HepG2 (cell line): ENCODE results near the gene GHRH. TPM values are rescaled to one million over a fixed set of nuclear protein-coding genes. Genes with fewer than 3 reads are reported as not detected.

ENCODE experiments used
- ATAD3A ChIP-seq: sonication (generic); formaldehyde crosslinking; IDR thresholded peaks from 2 replicates; pipeline ENCODE4 v1.4.0; 2020; ENCODE audit warnings: missing genetic modification reagents
- EP300 ChIP-seq, 3 experiments: sonication (generic) in 1 of 3; formaldehyde crosslinking in 1 of 3; IDR thresholded peaks; 2 replicates each; pipeline versions ENCODE4 v1.5.1 to v1.6.1; 2011 to 2020; ENCODE audit warnings: low read depth in 2 of 3, low read length in 2 of 3, borderline replicate concordance in 1 of 3, improper control_type of control experiment in 1 of 3, mild to moderate bottlenecking in 1 of 3, missing genetic modification reagents in 1 of 3, moderate library complexity in 1 of 3
- KLF13 ChIP-seq: sonication (generic); formaldehyde crosslinking; IDR thresholded peaks from 2 replicates; pipeline ENCODE4 v1.4.0; 2020; ENCODE audit warnings: mild to moderate bottlenecking, missing genetic modification reagents
- PRMT3 ChIP-seq: sonication (generic); formaldehyde crosslinking; IDR thresholded peaks from 2 replicates; pipeline ENCODE4 v1.8.1; 2022; ENCODE audit warnings: low read depth, mild to moderate bottlenecking, moderate library complexity, missing genetic modification reagents, borderline replicate concordance
- SALL1 ChIP-seq: sonication (generic); formaldehyde crosslinking; IDR thresholded peaks from 2 replicates; pipeline ENCODE4 v1.8.0; 2022; ENCODE audit warnings: mild to moderate bottlenecking, missing genetic modification reagents
- TBX2 ChIP-seq: sonication (generic); formaldehyde crosslinking; IDR thresholded peaks from 2 replicates; pipeline ENCODE4 v1.5.0; 2020; ENCODE audit warnings: missing genetic modification reagents, mild to moderate bottlenecking, borderline replicate concordance
- TSC22D2 ChIP-seq: sonication (generic); formaldehyde crosslinking; IDR thresholded peaks from 2 replicates; pipeline ENCODE4 v1.5.1; 2020; ENCODE audit warnings: missing genetic modification reagents, mild to moderate bottlenecking, borderline replicate concordance
- ZMAT3 ChIP-seq: sonication (generic); formaldehyde crosslinking; conservative IDR thresholded peaks from 2 replicates; pipeline ENCODE4 v1.7.0; 2021; ENCODE audit warnings: missing genetic modification reagents
- ZMYM2 ChIP-seq: sonication (generic); formaldehyde crosslinking; IDR thresholded peaks from 2 replicates; pipeline ENCODE4 v1.8.0; 2022; ENCODE audit warnings: mild to moderate bottlenecking, missing genetic modification reagents
- ZNF775 ChIP-seq: sonication (generic); formaldehyde crosslinking; IDR thresholded peaks from 2 replicates; pipeline ENCODE4 v1.4.0; 2020; ENCODE audit warnings: missing genetic modification reagents, mild to moderate bottlenecking, moderate library complexity, borderline replicate concordance
- polyA plus RNA-seq, 8 experiments: library from polyadenylated mRNA; depleted of rRNA in 3 of 8; stranded (reverse) in 7 of 8; unstranded in 1 of 8; fragments of >200 nt; fragmentation: Illumina TruSeq in 4 of 8; extraction: Trizol in 4 of 8; gene quantifications; 2 replicates each; pipeline versions ENCODE4 v1.2.1 to v1.2.3, GENCODE V29; 2011 to 2016; ENCODE audit warnings: low read depth in 4 of 8, missing spikeins in 1 of 8, mixed read lengths in 1 of 8; ENCODE audit not compliant: insufficient read depth in 1 of 8
- total RNA-seq, 5 experiments: library from RNA; depleted of rRNA; stranded (reverse); fragments of >200 nt; fragmentation: Illumina TruSeq; extraction: Trizol; gene quantifications; 2 replicates each; pipeline ENCODE4 v1.2.3, GENCODE V29; 2016; ENCODE audit warnings: low read depth in 1 of 5
- TF ChIP-seq, protein P1 (sequence below): sonication (generic); formaldehyde crosslinking; IDR thresholded peaks from 2 replicates; pipeline ENCODE4 v1.4.0; 2020; ENCODE audit warnings: missing genetic modification reagents
- TF ChIP-seq, protein P2 (sequence below), 2 experiments: fragments of 450-650 bp in 1 of 2; sonication (generic) in 1 of 2; formaldehyde crosslinking; IDR thresholded peaks; 2 replicates each; pipeline versions ENCODE4 v1.5.0 to v1.8.0; 2020 to 2022; ENCODE audit warnings: mild to moderate bottlenecking in 1 of 2, missing genetic modification reagents in 1 of 2
- TF ChIP-seq, protein P3 (sequence below): sonication (generic); formaldehyde crosslinking; IDR thresholded peaks from 2 replicates; pipeline ENCODE4 v1.5.1; 2020; ENCODE audit warnings: mild to moderate bottlenecking, missing genetic modification reagents, moderate library complexity
- TF ChIP-seq, protein P4 (sequence below): sonication (generic); formaldehyde crosslinking; IDR thresholded peaks from 2 replicates; pipeline ENCODE4 v1.4.0; 2020; ENCODE audit warnings: mild to moderate bottlenecking, missing genetic modification reagents
- TF ChIP-seq, protein P5 (sequence below): sonication (generic); formaldehyde crosslinking; IDR thresholded peaks from 2 replicates; pipeline ENCODE4 v1.5.0; 2020; ENCODE audit warnings: mild to moderate bottlenecking, missing genetic modification reagents, moderate library complexity

Gene GHRH
- total and polyA plus RNA-seq, 2 of the 13 experiments (the other 11 are each of a cell fraction or from before 2014, with no cell fraction given) = not detected

DNA sequence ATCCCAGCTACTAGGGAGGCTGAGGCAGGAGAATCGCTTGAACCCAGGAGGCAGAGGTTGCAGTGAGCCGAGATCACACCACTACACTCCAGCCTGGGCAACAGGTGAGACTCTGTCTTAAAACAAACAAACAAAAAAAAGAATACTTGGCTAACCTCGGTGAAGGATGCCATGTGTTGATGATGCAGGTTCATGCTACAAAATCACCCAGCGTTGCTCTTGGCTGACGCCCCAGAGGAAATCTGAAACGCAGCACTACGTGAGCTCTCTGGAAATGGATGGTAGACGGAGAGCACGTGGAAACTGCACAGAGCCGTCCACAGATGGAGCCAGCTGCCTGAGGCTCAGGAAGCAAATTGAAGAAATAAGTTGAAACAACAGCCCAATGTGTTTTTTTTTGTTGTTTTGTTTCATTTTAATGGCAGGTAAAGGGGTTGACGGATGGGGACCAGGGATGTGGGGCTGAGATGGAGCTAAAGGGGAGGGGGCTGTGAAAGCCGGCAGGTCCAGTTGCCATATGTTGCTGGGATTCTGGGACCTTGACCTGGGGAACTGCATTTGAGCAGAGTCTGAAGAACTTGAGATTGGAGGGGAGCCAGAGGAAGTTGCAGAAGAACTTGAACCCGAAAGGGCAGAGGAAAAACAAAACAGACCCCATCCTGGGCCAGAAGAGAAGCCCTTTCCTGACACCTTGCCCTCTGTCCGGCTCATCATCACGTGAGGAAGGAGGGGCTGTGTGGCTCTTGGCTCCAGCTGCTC lies 15.1 kb upstream of the GHRH start (continued):
- TF ChIP-seq, protein P1, sequence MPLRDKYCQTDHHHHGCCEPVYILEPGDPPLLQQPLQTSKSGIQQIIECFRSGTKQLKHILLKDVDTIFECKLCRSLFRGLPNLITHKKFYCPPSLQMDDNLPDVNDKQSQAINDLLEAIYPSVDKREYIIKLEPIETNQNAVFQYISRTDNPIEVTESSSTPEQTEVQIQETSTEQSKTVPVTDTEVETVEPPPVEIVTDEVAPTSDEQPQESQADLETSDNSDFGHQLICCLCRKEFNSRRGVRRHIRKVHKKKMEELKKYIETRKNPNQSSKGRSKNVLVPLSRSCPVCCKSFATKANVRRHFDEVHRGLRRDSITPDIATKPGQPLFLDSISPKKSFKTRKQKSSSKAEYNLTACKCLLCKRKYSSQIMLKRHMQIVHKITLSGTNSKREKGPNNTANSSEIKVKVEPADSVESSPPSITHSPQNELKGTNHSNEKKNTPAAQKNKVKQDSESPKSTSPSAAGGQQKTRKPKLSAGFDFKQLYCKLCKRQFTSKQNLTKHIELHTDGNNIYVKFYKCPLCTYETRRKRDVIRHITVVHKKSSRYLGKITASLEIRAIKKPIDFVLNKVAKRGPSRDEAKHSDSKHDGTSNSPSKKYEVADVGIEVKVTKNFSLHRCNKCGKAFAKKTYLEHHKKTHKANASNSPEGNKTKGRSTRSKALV = no peak
- TF ChIP-seq KLF13 = 0 out of 2 replicates have a peak, but pooled peaks have one; percentile 30
- TF ChIP-seq, protein P2, sequence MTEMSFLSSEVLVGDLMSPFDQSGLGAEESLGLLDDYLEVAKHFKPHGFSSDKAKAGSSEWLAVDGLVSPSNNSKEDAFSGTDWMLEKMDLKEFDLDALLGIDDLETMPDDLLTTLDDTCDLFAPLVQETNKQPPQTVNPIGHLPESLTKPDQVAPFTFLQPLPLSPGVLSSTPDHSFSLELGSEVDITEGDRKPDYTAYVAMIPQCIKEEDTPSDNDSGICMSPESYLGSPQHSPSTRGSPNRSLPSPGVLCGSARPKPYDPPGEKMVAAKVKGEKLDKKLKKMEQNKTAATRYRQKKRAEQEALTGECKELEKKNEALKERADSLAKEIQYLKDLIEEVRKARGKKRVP (CRISPR knock-in tag; IDR thresholded peaks at IDR 0.05) = no peak
- no peak for TF ChIP-seq ATAD3A (CRISPR knock-in tag)
- TF ChIP-seq TBX2 (CRISPR knock-in tag) = peak; percentile 15; the same call in 1 of the 2 replicates
- TF ChIP-seq, protein P3, sequence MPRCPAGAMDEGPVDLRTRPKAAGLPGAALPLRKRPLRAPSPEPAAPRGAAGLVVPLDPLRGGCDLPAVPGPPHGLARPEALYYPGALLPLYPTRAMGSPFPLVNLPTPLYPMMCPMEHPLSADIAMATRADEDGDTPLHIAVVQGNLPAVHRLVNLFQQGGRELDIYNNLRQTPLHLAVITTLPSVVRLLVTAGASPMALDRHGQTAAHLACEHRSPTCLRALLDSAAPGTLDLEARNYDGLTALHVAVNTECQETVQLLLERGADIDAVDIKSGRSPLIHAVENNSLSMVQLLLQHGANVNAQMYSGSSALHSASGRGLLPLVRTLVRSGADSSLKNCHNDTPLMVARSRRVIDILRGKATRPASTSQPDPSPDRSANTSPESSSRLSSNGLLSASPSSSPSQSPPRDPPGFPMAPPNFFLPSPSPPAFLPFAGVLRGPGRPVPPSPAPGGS = 0 out of 2 replicates have a peak, but pooled peaks have one; percentile 4
- TF ChIP-seq EP300 (IDR thresholded peaks at IDR 0.05; ENCODE audit: low read depth in 2 of 2, low read length in 2 of 2) = 0 out of 4 replicates have a peak, but pooled peaks of 1 of the 2 experiments have one; percentile 1
- no peak for TF ChIP-seq EP300 (CRISPR knock-in tag; IDR thresholded peaks at IDR 0.05; ENCODE audit: borderline replicate concordance)
- TF ChIP-seq, protein P4, sequence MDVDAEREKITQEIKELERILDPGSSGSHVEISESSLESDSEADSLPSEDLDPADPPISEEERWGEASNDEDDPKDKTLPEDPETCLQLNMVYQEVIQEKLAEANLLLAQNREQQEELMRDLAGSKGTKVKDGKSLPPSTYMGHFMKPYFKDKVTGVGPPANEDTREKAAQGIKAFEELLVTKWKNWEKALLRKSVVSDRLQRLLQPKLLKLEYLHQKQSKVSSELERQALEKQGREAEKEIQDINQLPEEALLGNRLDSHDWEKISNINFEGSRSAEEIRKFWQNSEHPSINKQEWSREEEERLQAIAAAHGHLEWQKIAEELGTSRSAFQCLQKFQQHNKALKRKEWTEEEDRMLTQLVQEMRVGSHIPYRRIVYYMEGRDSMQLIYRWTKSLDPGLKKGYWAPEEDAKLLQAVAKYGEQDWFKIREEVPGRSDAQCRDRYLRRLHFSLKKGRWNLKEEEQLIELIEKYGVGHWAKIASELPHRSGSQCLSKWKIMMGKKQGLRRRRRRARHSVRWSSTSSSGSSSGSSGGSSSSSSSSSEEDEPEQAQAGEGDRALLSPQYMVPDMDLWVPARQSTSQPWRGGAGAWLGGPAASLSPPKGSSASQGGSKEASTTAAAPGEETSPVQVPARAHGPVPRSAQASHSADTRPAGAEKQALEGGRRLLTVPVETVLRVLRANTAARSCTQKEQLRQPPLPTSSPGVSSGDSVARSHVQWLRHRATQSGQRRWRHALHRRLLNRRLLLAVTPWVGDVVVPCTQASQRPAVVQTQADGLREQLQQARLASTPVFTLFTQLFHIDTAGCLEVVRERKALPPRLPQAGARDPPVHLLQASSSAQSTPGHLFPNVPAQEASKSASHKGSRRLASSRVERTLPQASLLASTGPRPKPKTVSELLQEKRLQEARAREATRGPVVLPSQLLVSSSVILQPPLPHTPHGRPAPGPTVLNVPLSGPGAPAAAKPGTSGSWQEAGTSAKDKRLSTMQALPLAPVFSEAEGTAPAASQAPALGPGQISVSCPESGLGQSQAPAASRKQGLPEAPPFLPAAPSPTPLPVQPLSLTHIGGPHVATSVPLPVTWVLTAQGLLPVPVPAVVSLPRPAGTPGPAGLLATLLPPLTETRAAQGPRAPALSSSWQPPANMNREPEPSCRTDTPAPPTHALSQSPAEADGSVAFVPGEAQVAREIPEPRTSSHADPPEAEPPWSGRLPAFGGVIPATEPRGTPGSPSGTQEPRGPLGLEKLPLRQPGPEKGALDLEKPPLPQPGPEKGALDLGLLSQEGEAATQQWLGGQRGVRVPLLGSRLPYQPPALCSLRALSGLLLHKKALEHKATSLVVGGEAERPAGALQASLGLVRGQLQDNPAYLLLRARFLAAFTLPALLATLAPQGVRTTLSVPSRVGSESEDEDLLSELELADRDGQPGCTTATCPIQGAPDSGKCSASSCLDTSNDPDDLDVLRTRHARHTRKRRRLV = no peak
- TF ChIP-seq PRMT3 = no peak
- no peak for TF ChIP-seq TSC22D2
- TF ChIP-seq SALL1 (CRISPR knock-in tag) = peak; percentile 26
- TF ChIP-seq ZMAT3 (CRISPR knock-in tag) = no peak
- 0 out of 2 replicates have a peak, but pooled peaks have one; percentile 58 for TF ChIP-seq ZMYM2 (CRISPR knock-in tag)
- no peak for TF ChIP-seq ZNF775 (CRISPR knock-in tag)
- TF ChIP-seq, protein P5, sequence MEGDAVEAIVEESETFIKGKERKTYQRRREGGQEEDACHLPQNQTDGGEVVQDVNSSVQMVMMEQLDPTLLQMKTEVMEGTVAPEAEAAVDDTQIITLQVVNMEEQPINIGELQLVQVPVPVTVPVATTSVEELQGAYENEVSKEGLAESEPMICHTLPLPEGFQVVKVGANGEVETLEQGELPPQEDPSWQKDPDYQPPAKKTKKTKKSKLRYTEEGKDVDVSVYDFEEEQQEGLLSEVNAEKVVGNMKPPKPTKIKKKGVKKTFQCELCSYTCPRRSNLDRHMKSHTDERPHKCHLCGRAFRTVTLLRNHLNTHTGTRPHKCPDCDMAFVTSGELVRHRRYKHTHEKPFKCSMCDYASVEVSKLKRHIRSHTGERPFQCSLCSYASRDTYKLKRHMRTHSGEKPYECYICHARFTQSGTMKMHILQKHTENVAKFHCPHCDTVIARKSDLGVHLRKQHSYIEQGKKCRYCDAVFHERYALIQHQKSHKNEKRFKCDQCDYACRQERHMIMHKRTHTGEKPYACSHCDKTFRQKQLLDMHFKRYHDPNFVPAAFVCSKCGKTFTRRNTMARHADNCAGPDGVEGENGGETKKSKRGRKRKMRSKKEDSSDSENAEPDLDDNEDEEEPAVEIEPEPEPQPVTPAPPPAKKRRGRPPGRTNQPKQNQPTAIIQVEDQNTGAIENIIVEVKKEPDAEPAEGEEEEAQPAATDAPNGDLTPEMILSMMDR (CRISPR knock-in tag) = peak; percentile 77
